MM.1S (cell line): ENCODE results near the gene ANKRD13B.

Experiments
- CTCF ChIP-seq: fragments of 300-600 bp; sonication (generic); IDR thresholded peaks from 2 replicates; pipeline ENCODE4 v1.5.1; 2016; ENCODE audit warnings: antibody characterized with exemption, low read length, mixed read lengths
- EZH2 ChIP-seq: fragments of 300-600 bp; sonication (generic); optimal IDR thresholded peaks from 2 replicates; pipeline ENCODE3; 2017; ENCODE audit warnings: low read depth, mild to moderate bottlenecking, antibody characterized with exemption, low read length, mixed read lengths

- TF ChIP-seq EZH2 (no peak), CTCF (no peak)
These were observed 29.1 kb upstream of the ANKRD13B start for GRCh38 chr17:29563816-29564215.
